ENCODE measurements around the gene SEMA6A. TPM values are rescaled to one million over a fixed set of nuclear protein-coding genes. Genes with fewer than 3 reads are reported as not detected.
"Not testable (repeated sequence)": the region's sequence is repeated elsewhere in the genome, so short reads cannot be mapped to it uniquely, and the experiment has no call there.

The SEMA6A gene
- total RNA-seq, 1 donor from 2014 or later = 0.23 TPM

GRCh38 chr5:116534964-116535651, 39.5 kb downstream of the SEMA6A start:
- Mint-ChIP-seq H3K4me1 (ENCODE audit: low read depth) (no peaks in the 10 kb centered on the region), H3K4me3 (no peak overlapping the region), H3K36me3 (ENCODE audit: low read depth) (no peaks in the 10 kb centered on the region), H3K9me3 (no peaks in the 10 kb centered on the region), H3K27ac (no peak overlapping the region), H3K27me3 (ENCODE audit: insufficient read depth) (peaks cover 3% of the 10 kb centered on the region)
- intact Hi-C loops (cut with micrococcal nuclease) = no loop called here
- DNase-seq (ENCODE audit: low spot score) = no peak

- Mint-ChIP-seq H3K36me3 (ENCODE audit: low read depth) (no peaks in the 10 kb centered on the region), H3K27me3 (ENCODE audit: insufficient read depth) (peaks cover 3% of the 10 kb centered on the region), H3K27ac (no peak overlapping the region), H3K4me3 (no peak overlapping the region), H3K4me1 (ENCODE audit: low read depth) (no peaks in the 10 kb centered on the region), H3K9me3 (no peaks in the 10 kb centered on the region)
- intact Hi-C loops (cut with micrococcal nuclease) = no loop called here
- no peak for DNase-seq (ENCODE audit: low spot score)
These were observed 41.7 kb downstream of the SEMA6A start for GRCh38 chr5:116532762-116533525.

- Mint-ChIP-seq H3K4me1 (ENCODE audit: low read depth) (no peaks in the 10 kb centered on the region), H3K9me3 (no peaks in the 10 kb centered on the region), H3K4me3 (no peak overlapping the region), H3K36me3 (ENCODE audit: low read depth) (no peaks in the 10 kb centered on the region), H3K27ac (no peak overlapping the region), H3K27me3 (ENCODE audit: insufficient read depth) (peaks cover 6% of the 10 kb centered on the region)
- no peak for DNase-seq (ENCODE audit: low spot score)
- intact Hi-C loops (cut with micrococcal nuclease) = no loop called here
These were observed 43.0 kb downstream of the SEMA6A start for GRCh38 chr5:116531635-116532034.

- intact Hi-C loops (cut with micrococcal nuclease) = no loop called here
- DNase-seq (ENCODE audit: low spot score) = no peak
- H3K27ac Mint-ChIP-seq = no peak overlapping the region
- H3K36me3 Mint-ChIP-seq (ENCODE audit: low read depth) = no peaks in the 10 kb centered on the region
- peaks cover 6% of the 10 kb centered on the region for H3K27me3 Mint-ChIP-seq (ENCODE audit: insufficient read depth)
- no peaks in the 10 kb centered on the region for H3K9me3 Mint-ChIP-seq
- no peaks in the 10 kb centered on the region for H3K4me1 Mint-ChIP-seq (ENCODE audit: low read depth)
- H3K4me3 Mint-ChIP-seq = no peak overlapping the region
These were observed 43.5 kb downstream of the SEMA6A start for GRCh38 chr5:116531117-116531516.

DNA sequence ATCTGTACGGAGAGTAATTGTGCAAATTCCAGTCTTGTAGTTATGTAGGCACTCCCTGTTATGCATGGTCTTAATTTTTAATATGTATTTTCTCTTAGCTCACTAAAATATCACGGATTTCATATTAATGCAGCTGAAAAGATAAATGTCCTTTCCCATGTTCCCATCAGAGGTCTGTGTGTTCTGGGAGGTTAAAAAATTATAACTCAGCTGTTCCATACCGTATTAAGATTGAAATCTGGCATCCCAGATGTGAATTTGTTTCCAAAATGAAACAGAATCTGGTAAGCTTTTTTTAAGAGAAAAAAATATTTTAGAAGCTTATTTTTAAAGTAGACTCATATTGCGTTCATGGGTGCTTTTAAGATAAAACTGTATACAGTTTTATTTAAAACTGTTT, 44.3 kb downstream of the SEMA6A start:
- Mint-ChIP-seq H3K4me3 (no peak overlapping the region), H3K36me3 (ENCODE audit: low read depth) (no peaks in the 10 kb centered on the region), H3K27me3 (ENCODE audit: insufficient read depth) (peaks cover 6% of the 10 kb centered on the region), H3K9me3 (no peaks in the 10 kb centered on the region), H3K27ac (no peak overlapping the region), H3K4me1 (ENCODE audit: low read depth) (no peaks in the 10 kb centered on the region)
- intact Hi-C loops (cut with micrococcal nuclease) = no loop called here
- no peak for DNase-seq (ENCODE audit: low spot score)

GRCh38 chr5:116529615-116530014, 45.0 kb downstream of the SEMA6A start:
- Mint-ChIP-seq H3K9me3 (no peaks in the 10 kb centered on the region), H3K4me1 (ENCODE audit: low read depth) (no peaks in the 10 kb centered on the region), H3K27me3 (ENCODE audit: insufficient read depth) (peaks cover 6% of the 10 kb centered on the region), H3K27ac (no peak overlapping the region), H3K4me3 (no peak overlapping the region), H3K36me3 (ENCODE audit: low read depth) (no peaks in the 10 kb centered on the region)
- intact Hi-C loops (cut with micrococcal nuclease) = no loop called here
- DNase-seq (ENCODE audit: low spot score) = no peak

GRCh38 chr5:116528519-116529234, 45.9 kb downstream of the SEMA6A start:
- peaks cover 6% of the 10 kb centered on the region for H3K27me3 Mint-ChIP-seq (ENCODE audit: insufficient read depth)
- no peak overlapping the region for H3K27ac Mint-ChIP-seq
- intact Hi-C loops (cut with micrococcal nuclease) = no loop called here
- no peak overlapping the region for H3K4me3 Mint-ChIP-seq
- no peaks in the 10 kb centered on the region for H3K4me1 Mint-ChIP-seq (ENCODE audit: low read depth)
- H3K9me3 Mint-ChIP-seq = no peaks in the 10 kb centered on the region
- no peaks in the 10 kb centered on the region for H3K36me3 Mint-ChIP-seq (ENCODE audit: low read depth)
- DNase-seq (ENCODE audit: low spot score) = no peak

DNA sequence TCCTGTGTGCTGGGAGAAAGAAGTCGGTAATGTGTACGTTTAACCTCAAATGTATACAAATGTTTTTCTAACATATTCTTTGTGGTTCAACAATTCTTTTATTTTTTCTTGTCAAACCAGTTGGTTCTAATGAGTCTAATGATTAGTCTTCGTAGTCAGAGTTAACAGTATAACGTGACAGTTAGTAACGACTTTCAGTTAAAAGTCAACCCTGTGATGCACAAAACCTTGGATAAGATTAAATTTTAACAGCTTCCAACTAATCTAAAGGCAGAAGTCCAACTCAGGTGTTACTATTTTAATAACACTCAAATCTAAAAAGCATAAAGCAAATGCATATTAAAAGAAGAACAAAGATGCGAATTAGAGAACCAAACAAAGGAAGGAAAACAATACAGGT, 47.0 kb downstream of the SEMA6A start:
- H3K36me3 Mint-ChIP-seq (ENCODE audit: low read depth) = no peaks in the 10 kb centered on the region
- no peaks in the 10 kb centered on the region for H3K4me1 Mint-ChIP-seq (ENCODE audit: low read depth)
- H3K4me3 Mint-ChIP-seq = no peak overlapping the region
- no peak overlapping the region for H3K27ac Mint-ChIP-seq
- no peaks in the 10 kb centered on the region for H3K9me3 Mint-ChIP-seq
- DNase-seq (ENCODE audit: low spot score) = no peak
- intact Hi-C loops (cut with micrococcal nuclease) = no loop called here
- peaks cover 3% of the 10 kb centered on the region for H3K27me3 Mint-ChIP-seq (ENCODE audit: insufficient read depth)

- no peaks in the 10 kb centered on the region for H3K9me3 Mint-ChIP-seq
- peaks cover 3% of the 10 kb centered on the region for H3K27me3 Mint-ChIP-seq (ENCODE audit: insufficient read depth)
- no peak overlapping the region for H3K27ac Mint-ChIP-seq
- H3K4me1 Mint-ChIP-seq (ENCODE audit: low read depth) = no peaks in the 10 kb centered on the region
- no peaks in the 10 kb centered on the region for H3K36me3 Mint-ChIP-seq (ENCODE audit: low read depth)
- intact Hi-C loops (cut with micrococcal nuclease) = no loop called here
- no peak for DNase-seq (ENCODE audit: low spot score)
- H3K4me3 Mint-ChIP-seq = no peak overlapping the region
These were observed 48.9 kb downstream of the SEMA6A start for GRCh38 chr5:116525674-116526073.

DNA sequence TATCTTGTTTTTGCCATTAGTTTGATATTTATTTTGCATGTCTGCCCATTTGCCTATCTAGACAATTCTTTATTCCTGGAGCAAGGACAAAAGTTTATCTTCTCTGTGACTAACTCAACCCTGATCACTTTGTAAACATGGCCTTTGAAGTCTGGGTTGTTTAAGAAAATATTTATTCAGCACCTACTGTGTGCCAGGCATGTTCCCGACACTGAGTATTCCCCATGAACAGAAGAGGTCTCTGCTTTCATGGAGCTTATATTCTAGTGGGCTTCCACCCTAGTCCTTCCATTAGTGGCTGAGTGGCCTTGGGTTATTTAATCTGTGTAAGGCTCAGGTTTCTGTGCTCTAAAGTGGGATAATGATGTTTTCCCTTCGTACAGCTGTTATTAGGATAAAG, 49.7 kb downstream of the SEMA6A start:
- intact Hi-C loops (cut with micrococcal nuclease) = no loop called here
- no peak overlapping the region for H3K27ac Mint-ChIP-seq
- H3K9me3 Mint-ChIP-seq = no peaks in the 10 kb centered on the region
- H3K4me1 Mint-ChIP-seq (ENCODE audit: low read depth) = no peaks in the 10 kb centered on the region
- no peak for DNase-seq (ENCODE audit: low spot score)
- H3K36me3 Mint-ChIP-seq (ENCODE audit: low read depth) = no peaks in the 10 kb centered on the region
- peaks cover 3% of the 10 kb centered on the region for H3K27me3 Mint-ChIP-seq (ENCODE audit: insufficient read depth)
- H3K4me3 Mint-ChIP-seq = no peak overlapping the region

DNA sequence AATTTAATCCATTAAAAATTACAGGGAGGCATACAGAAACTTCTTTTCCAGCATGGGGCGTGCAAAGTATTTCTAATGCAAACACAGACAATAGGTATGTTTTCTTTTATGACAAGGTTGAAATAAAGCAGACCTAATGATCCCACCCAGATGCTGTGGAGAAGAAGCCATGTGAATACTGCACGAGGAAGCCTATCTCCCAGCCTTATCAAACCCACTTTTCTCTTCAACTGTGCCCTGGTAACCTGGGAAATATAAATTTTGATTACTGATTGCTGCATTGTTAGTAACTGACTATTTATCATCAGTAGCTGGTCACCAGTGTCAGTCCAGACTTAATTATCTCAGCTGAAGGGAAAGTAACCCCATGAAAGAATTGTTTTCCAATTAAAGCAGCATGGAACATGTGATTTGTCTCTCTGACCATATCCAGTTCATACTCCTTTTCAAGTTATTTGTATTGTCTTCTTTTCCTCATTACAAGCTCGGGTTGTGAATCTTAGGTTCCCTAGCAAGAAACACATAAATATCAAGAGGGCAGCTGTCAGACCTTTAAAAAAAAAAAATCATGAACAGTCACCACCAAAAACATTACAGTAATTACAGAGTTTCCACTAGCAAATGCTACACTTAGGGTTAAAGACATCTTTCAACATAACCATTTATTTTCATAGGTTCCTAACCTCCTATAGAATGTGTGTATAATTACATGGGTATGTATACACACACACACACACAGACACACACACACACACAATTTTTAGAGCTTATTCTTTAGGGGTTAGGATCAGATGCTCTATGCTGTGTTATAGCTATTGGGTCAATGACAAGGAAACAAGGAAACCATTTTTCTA, 50.3 kb downstream of the SEMA6A start:
- Mint-ChIP-seq H3K4me3 (no peak overlapping the region), H3K9me3 (no peaks in the 10 kb centered on the region), H3K27me3 (ENCODE audit: insufficient read depth) (peaks cover 3% of the 10 kb centered on the region), H3K4me1 (ENCODE audit: low read depth) (no peaks in the 10 kb centered on the region), H3K27ac (no peak overlapping the region), H3K36me3 (ENCODE audit: low read depth) (no peaks in the 10 kb centered on the region)
- no peak for DNase-seq (ENCODE audit: low spot score)
- intact Hi-C loops (cut with micrococcal nuclease) = no loop called here

DNA sequence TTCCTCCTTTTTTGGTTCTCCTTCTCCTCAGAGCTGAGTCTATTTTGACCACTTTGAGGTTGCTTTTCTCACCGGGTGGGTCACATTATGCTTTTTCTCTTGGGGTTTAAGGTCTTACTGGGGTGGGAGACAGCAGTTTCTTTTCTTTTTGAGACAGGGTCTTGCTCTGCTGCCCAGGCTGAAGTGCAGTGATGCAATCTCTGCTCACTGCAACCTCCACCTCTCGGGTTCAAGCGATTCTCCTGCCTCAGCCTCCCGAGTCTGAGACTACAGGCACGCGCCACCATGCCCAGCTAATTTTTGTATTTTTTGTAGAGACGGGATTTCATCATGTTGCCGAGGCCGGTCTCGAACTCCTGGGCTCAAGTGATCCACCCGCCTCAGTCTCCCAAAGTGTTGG, 51.4 kb downstream of the SEMA6A start:
- H3K27ac Mint-ChIP-seq; H3K4me3 Mint-ChIP-seq; DNase-seq (ENCODE audit: low spot score); H3K36me3 Mint-ChIP-seq (ENCODE audit: low read depth); H3K27me3 Mint-ChIP-seq (ENCODE audit: insufficient read depth); intact Hi-C loops (cut with micrococcal nuclease); H3K4me1 Mint-ChIP-seq (ENCODE audit: low read depth); H3K9me3 Mint-ChIP-seq: not testable (repeated sequence)
